Nephron (organoid): ENCODE measurements around the gene WDR44.

Experiments used
- H3K27ac Mint-ChIP-seq, 3 experiments: 2 replicates each; pipeline ENCODE4 v1.8.0; 2020; ENCODE audit warnings: mixed read lengths in 3 of 3, mild to moderate bottlenecking in 2 of 3, moderate library complexity in 1 of 3
- H3K27me3 Mint-ChIP-seq: 2 replicates; pipeline ENCODE4 v1.8.0; 2021; ENCODE audit warnings: low read depth, mild to moderate bottlenecking, moderate library complexity, mixed read lengths
- H3K36me3 Mint-ChIP-seq: 2 replicates; pipeline ENCODE4 v1.8.0; 2020; ENCODE audit warnings: low read depth, mixed read lengths
- H3K4me1 Mint-ChIP-seq: 2 replicates; pipeline ENCODE4 v1.8.0; 2020; ENCODE audit warnings: mixed read lengths
- H3K4me3 Mint-ChIP-seq, 3 experiments: 2 replicates each; pipeline ENCODE4 v1.8.0; 2020; ENCODE audit warnings: mild to moderate bottlenecking in 3 of 3, mixed read lengths in 3 of 3, moderate library complexity in 2 of 3
- H3K9me3 Mint-ChIP-seq: 2 replicates; pipeline ENCODE4 v1.8.0; 2020; ENCODE audit warnings: mixed read lengths
- TF ChIP-seq, protein P1 (sequence below), 3 experiments: fragments of 200-600 bp; sonication (generic); IDR thresholded peaks; one replicate each; pipeline ENCODE4 v1.5.0; 2021; ENCODE audit warnings: antibody characterized with exemption in 3 of 3; ENCODE audit not compliant: unreplicated experiment in 3 of 3

WDR44 gene

GRCh38 chrX:118337687-118338086, 8.2 kb upstream of the WDR44 start:
- TF ChIP-seq, protein P1, sequence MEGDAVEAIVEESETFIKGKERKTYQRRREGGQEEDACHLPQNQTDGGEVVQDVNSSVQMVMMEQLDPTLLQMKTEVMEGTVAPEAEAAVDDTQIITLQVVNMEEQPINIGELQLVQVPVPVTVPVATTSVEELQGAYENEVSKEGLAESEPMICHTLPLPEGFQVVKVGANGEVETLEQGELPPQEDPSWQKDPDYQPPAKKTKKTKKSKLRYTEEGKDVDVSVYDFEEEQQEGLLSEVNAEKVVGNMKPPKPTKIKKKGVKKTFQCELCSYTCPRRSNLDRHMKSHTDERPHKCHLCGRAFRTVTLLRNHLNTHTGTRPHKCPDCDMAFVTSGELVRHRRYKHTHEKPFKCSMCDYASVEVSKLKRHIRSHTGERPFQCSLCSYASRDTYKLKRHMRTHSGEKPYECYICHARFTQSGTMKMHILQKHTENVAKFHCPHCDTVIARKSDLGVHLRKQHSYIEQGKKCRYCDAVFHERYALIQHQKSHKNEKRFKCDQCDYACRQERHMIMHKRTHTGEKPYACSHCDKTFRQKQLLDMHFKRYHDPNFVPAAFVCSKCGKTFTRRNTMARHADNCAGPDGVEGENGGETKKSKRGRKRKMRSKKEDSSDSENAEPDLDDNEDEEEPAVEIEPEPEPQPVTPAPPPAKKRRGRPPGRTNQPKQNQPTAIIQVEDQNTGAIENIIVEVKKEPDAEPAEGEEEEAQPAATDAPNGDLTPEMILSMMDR (IDR thresholded peaks at IDR 0.05; ENCODE audit: unreplicated experiment in 3 of 3) = no peak
- H3K27me3 Mint-ChIP-seq = peaks cover 6% of the 10 kb centered on the region
- no peaks in the 10 kb centered on the region for H3K36me3 Mint-ChIP-seq
- no peaks in the 10 kb centered on the region for H3K4me1 Mint-ChIP-seq
- no peak overlapping the region for H3K4me3 Mint-ChIP-seq
- no peaks in the 10 kb centered on the region for H3K9me3 Mint-ChIP-seq
- H3K27ac Mint-ChIP-seq = no peak overlapping the region

GRCh38 chrX:118338930-118339329, 7.0 kb upstream of the WDR44 start:
- TF ChIP-seq, protein P1 (IDR thresholded peaks at IDR 0.05; ENCODE audit: unreplicated experiment in 3 of 3) = no peak
- H3K9me3 Mint-ChIP-seq = no peaks in the 10 kb centered on the region
- no peak overlapping the region for H3K4me3 Mint-ChIP-seq
- H3K36me3 Mint-ChIP-seq = no peaks in the 10 kb centered on the region
- no peaks in the 10 kb centered on the region for H3K4me1 Mint-ChIP-seq
- no peak overlapping the region for H3K27ac Mint-ChIP-seq
- peaks cover 3% of the 10 kb centered on the region for H3K27me3 Mint-ChIP-seq

GRCh38 chrX:118345045-118345463, 852 bp upstream of the WDR44 start:
- H3K27ac Mint-ChIP-seq = peak overlapping the region; percentile 96 to 100 (median 97)
- H3K36me3 Mint-ChIP-seq = no peaks in the 10 kb centered on the region
- peaks cover 3% of the 10 kb centered on the region for H3K27me3 Mint-ChIP-seq
- TF ChIP-seq, protein P1 (IDR thresholded peaks at IDR 0.05; ENCODE audit: unreplicated experiment in 3 of 3) = no peak
- H3K4me1 Mint-ChIP-seq = peaks cover 30% of the 10 kb centered on the region
- H3K9me3 Mint-ChIP-seq = no peaks in the 10 kb centered on the region
- peak overlapping the region; percentile 97 to 100 (median 99) for H3K4me3 Mint-ChIP-seq

GRCh38 chrX:118346258-118347094, 570 bp downstream of the WDR44 start:
- Mint-ChIP-seq H3K4me3 (peak overlapping the region; percentile 97 to 100 (median 99)), H3K9me3 (no peaks in the 10 kb centered on the region), H3K27me3 (peaks cover 3% of the 10 kb centered on the region), H3K4me1 (peaks cover 38% of the 10 kb centered on the region), H3K27ac (peak overlapping the region; percentile 96 to 100 (median 97)), H3K36me3 (no peaks in the 10 kb centered on the region)
- TF ChIP-seq, protein P1 (IDR thresholded peaks at IDR 0.05; ENCODE audit: unreplicated experiment in 3 of 3) = peak in 1 of 3 experiments; percentile 17

GRCh38 chrX:118347131-118347530, 1.2 kb downstream of the WDR44 start:
- no peaks in the 10 kb centered on the region for H3K27me3 Mint-ChIP-seq
- TF ChIP-seq, protein P1 (IDR thresholded peaks at IDR 0.05; ENCODE audit: unreplicated experiment in 3 of 3) = no peak
- peaks cover 38% of the 10 kb centered on the region for H3K4me1 Mint-ChIP-seq
- H3K36me3 Mint-ChIP-seq = no peaks in the 10 kb centered on the region
- peak overlapping the region; percentile 97 to 100 (median 99) for H3K4me3 Mint-ChIP-seq
- H3K27ac Mint-ChIP-seq = peak overlapping the region; percentile 96 to 100 (median 97)
- no peaks in the 10 kb centered on the region for H3K9me3 Mint-ChIP-seq
